Activated CD8-positive, alpha-beta T cell treated with anti-CD3 and anti-CD28 coated beads for 36 hours (primary cell): ENCODE measurements around the gene CSHL1. TPM values are rescaled to one million over a fixed set of nuclear protein-coding genes. Genes with fewer than 3 reads are reported as not detected.
A peak's percentile ranks its signal among the peaks of the same experiment; 100 is the strongest.
"Not testable (repeated sequence)": the region's sequence is repeated elsewhere in the genome, so short reads cannot be mapped to it uniquely, and the experiment has no call there.

ENCODE experiments used
- ATAC-seq: fragments of 200-7000 bp; cut with Tn5 transposase; one replicate; pipeline ENCODE4 v1.10.0; 2021; ENCODE audit warnings: mild to moderate bottlenecking, moderate library complexity
- CTCF ChIA-PET: fragments of 350-600 bp; sonication (Branson Sonifier 250); formaldehyde crosslinking; loops from one replicate; lab custom pipeline; 2021; ENCODE audit warnings: antibody characterized with exemption; lab: Charles Lee
- POLR2A ChIA-PET: fragments of 350-600 bp; sonication (Branson Sonifier 250); formaldehyde crosslinking; loops from one replicate; lab custom pipeline; 2021; ENCODE audit warnings: antibody characterized with exemption; lab: Charles Lee
- DNase-seq: peaks from one replicate; pipeline ENCODE4 v3.0.0-alpha.2; 2020
- H3K27ac Mint-ChIP-seq: one replicate; pipeline ENCODE4 v1.8.0; 2021; ENCODE audit warnings: mild to moderate bottlenecking, mixed read lengths
- H3K27me3 Mint-ChIP-seq: one replicate; pipeline ENCODE4 v1.8.0; 2021; ENCODE audit warnings: mixed read lengths
- H3K36me3 Mint-ChIP-seq: one replicate; pipeline ENCODE4 v1.8.0; 2021; ENCODE audit warnings: low read depth, mixed read lengths
- H3K4me1 Mint-ChIP-seq: one replicate; pipeline ENCODE4 v1.8.0; 2021; ENCODE audit warnings: low read depth, mixed read lengths
- H3K4me3 Mint-ChIP-seq: one replicate; pipeline ENCODE4 v1.8.0; 2021; ENCODE audit warnings: mild to moderate bottlenecking, moderate library complexity, mixed read lengths
- H3K9me3 Mint-ChIP-seq: one replicate; pipeline ENCODE4 v1.8.0; 2021; ENCODE audit warnings: mixed read lengths
- CTCF ChIP-seq: fragments of 200-600 bp; IDR thresholded peaks from one replicate; pipeline ENCODE4 v1.8.0; 2022; ENCODE audit warnings: antibody characterized with exemption, mild to moderate bottlenecking
- intact Hi-C: fragments of 100-400 bp; cut with micrococcal nuclease; formaldehyde crosslinking; loops from one replicate; pipeline ENCODE4 v1.10.0; 2022
- total RNA-seq, 2 experiments: library from RNA; stranded (reverse); gene quantifications; one replicate each; pipeline ENCODE4 v1.2.3, GENCODE V29; 2021

Gene CSHL1
- total RNA-seq, 2 experiments from 2014 or later, result not detected

GRCh38 chr17:63903787-63904201, 7.3 kb downstream of the CSHL1 start:
- H3K4me1 Mint-ChIP-seq, H3K4me3 Mint-ChIP-seq, H3K36me3 Mint-ChIP-seq, H3K27me3 Mint-ChIP-seq, POLR2A ChIA-PET, H3K9me3 Mint-ChIP-seq, intact Hi-C loops, H3K27ac Mint-ChIP-seq: not testable (repeated sequence)
- DNase-seq (peak; percentile 57), ATAC-seq (peak; percentile 74)
- CTCF ChIA-PET, result interaction anchor here (0.7 to 9.9 kb wide), 19 partner anchors 8 to 244 kb away, joined by 3 to 82 read pairs (median 5); partner anchors contain the start of genes CD79B, CSHL1 and GH1
- TF ChIP-seq CTCF, result peak; percentile 66

GRCh38 chr17:63901971-63902370, 9.1 kb downstream of the CSHL1 start:
- intact Hi-C loops, H3K27ac Mint-ChIP-seq, DNase-seq, H3K27me3 Mint-ChIP-seq, H3K4me1 Mint-ChIP-seq, H3K36me3 Mint-ChIP-seq, ATAC-seq, H3K4me3 Mint-ChIP-seq, H3K9me3 Mint-ChIP-seq: not testable (repeated sequence)
- ChIA-PET CTCF (interaction anchor here (0.5 to 9.9 kb wide), 13 partner anchors 10 to 232 kb away, joined by 3 to 82 read pairs (median 10); partner anchors contain the start of genes CSHL1, GH1 and GH2), POLR2A (interaction anchor here (0.6 to 0.9 kb wide), 3 partner anchors 9 to 14 kb away, joined by 3 read pairs; partner anchors contain the start of gene CSHL1)

- H3K9me3 Mint-ChIP-seq, H3K4me1 Mint-ChIP-seq, H3K4me3 Mint-ChIP-seq, H3K27me3 Mint-ChIP-seq, POLR2A ChIA-PET, H3K36me3 Mint-ChIP-seq, H3K27ac Mint-ChIP-seq, intact Hi-C loops: not testable (repeated sequence)
- CTCF ChIA-PET, result interaction anchor here (1.2 to 1.3 kb wide), 2 partner anchors 10 to 13 kb away, joined by 3 to 7 read pairs; no protein-coding TSS in a partner anchor
- ATAC-seq (peak; percentile 77), DNase-seq (peak; percentile 65)
Measured at GRCh38 chr17:63898899-63899798, 11.9 kb downstream of the CSHL1 start.

- H3K4me1 Mint-ChIP-seq, POLR2A ChIA-PET, H3K4me3 Mint-ChIP-seq, H3K9me3 Mint-ChIP-seq, DNase-seq, intact Hi-C loops, H3K27ac Mint-ChIP-seq, H3K36me3 Mint-ChIP-seq, H3K27me3 Mint-ChIP-seq: not testable (repeated sequence)
- CTCF ChIA-PET, result interaction anchor here (0.6 kb wide), 1 partner anchor 154 kb away, joined by 3 read pairs; no protein-coding TSS in a partner anchor
- peak; percentile 61 for ATAC-seq
Measured at GRCh38 chr17:63896524-63897354, 14.3 kb downstream of the CSHL1 start, which contains the start of gene CSH1. Gene CSH1 (minus strand): TSS chr17:63896574. CDS start chr17:63896511, 63 bp downstream.

GRCh38 chr17:63894821-63895220, 16.2 kb downstream of the CSHL1 start:
- H3K27me3 Mint-ChIP-seq, ATAC-seq, POLR2A ChIA-PET, H3K27ac Mint-ChIP-seq, H3K4me1 Mint-ChIP-seq, H3K9me3 Mint-ChIP-seq, DNase-seq, CTCF ChIA-PET, H3K4me3 Mint-ChIP-seq, H3K36me3 Mint-ChIP-seq, intact Hi-C loops: not testable (repeated sequence)

GRCh38 chr17:63894021-63894420, 17.0 kb downstream of the CSHL1 start:
- H3K4me1 Mint-ChIP-seq, DNase-seq, ATAC-seq, H3K4me3 Mint-ChIP-seq, intact Hi-C loops, H3K27me3 Mint-ChIP-seq, H3K27ac Mint-ChIP-seq, H3K36me3 Mint-ChIP-seq, H3K9me3 Mint-ChIP-seq, POLR2A ChIA-PET: not testable (repeated sequence)
- CTCF ChIA-PET, result interaction anchor here (7.6 kb wide), 1 partner anchor 11 kb away, joined by 82 read pairs; no protein-coding TSS in a partner anchor

- intact Hi-C loops, H3K9me3 Mint-ChIP-seq, H3K4me3 Mint-ChIP-seq, ATAC-seq, H3K36me3 Mint-ChIP-seq, DNase-seq, POLR2A ChIA-PET, H3K27me3 Mint-ChIP-seq, H3K4me1 Mint-ChIP-seq, H3K27ac Mint-ChIP-seq: not testable (repeated sequence)
- CTCF ChIA-PET, result interaction anchor here (0.9 to 7.6 kb wide), 2 partner anchors 12 to 242 kb away, joined by 3 to 82 read pairs; no protein-coding TSS in a partner anchor
Measured at GRCh38 chr17:63892316-63893037, 18.6 kb downstream of the CSHL1 start.
